GM23338 (cell line): Measurements from ENCODE around the gene TBC1D7. TPM values are rescaled to one million over a fixed set of nuclear protein-coding genes. Genes with fewer than 3 reads are reported as not detected.

Experiments used
- ATAC-seq: fragments of 200-7000 bp; cut with Tn5 transposase; 3 replicates; pipeline ENCODE4 v1.9.1; 2020
- DNase-seq: peaks from one replicate; pipeline ENCODE4 v3.0.0-alpha.2; 2015; ENCODE audit warnings: low spot score
- H2AFZ ChIP-seq: fragments of 200-600 bp; sonication (generic); 2 replicates; pipeline ENCODE4 v1.8.0; 2016; ENCODE audit warnings: antibody characterized with exemption, mild to moderate bottlenecking, moderate library complexity
- H3F3A ChIP-seq: fragments of 200-600 bp; sonication (generic); replicated peaks from 2 replicates; pipeline ENCODE4 v1.8.0; 2017; ENCODE audit warnings: antibody characterized with exemption, mixed run types, low read depth
- H3K27ac ChIP-seq: fragments of 200-600 bp; sonication (generic); 2 replicates; pipeline ENCODE4 v1.6.1; 2016; ENCODE audit warnings: low read depth
- H3K27me3 ChIP-seq: fragments of 200-600 bp; sonication (generic); 2 replicates; pipeline ENCODE4 v1.8.0; 2016; ENCODE audit warnings: mild to moderate bottlenecking, mixed run types, moderate library complexity; ENCODE audit not compliant: insufficient read depth
- H3K36me3 ChIP-seq: fragments of 200-600 bp; sonication (generic); 2 replicates; pipeline ENCODE4 v1.8.0; 2016; ENCODE audit warnings: mild to moderate bottlenecking; ENCODE audit not compliant: insufficient read depth
- H3K4me1 ChIP-seq: fragments of 200-600 bp; sonication (generic); 2 replicates; pipeline ENCODE4 v1.8.0; 2016; ENCODE audit warnings: mild to moderate bottlenecking, moderate library complexity; ENCODE audit not compliant: insufficient read depth
- H3K4me2 ChIP-seq: fragments of 200-600 bp; sonication (generic); 2 replicates; pipeline ENCODE4 v1.7.1; 2017; ENCODE audit warnings: mixed run types
- H3K4me3 ChIP-seq: fragments of 200-600 bp; sonication (generic); 2 replicates; pipeline ENCODE4 v1.6.1; 2016; ENCODE audit warnings: mixed run types
- H3K79me2 ChIP-seq: fragments of 200-600 bp; sonication (generic); replicated peaks from 2 replicates; pipeline ENCODE4 v1.8.0; 2017; ENCODE audit warnings: mild to moderate bottlenecking; ENCODE audit not compliant: insufficient read depth
- H3K9me2 ChIP-seq: fragments of 200-600 bp; sonication (generic); 2 replicates; pipeline ENCODE4 v1.8.0; 2017; ENCODE audit not compliant: insufficient read depth
- H4K20me1 ChIP-seq: fragments of 200-600 bp; sonication (generic); replicated peaks from 2 replicates; pipeline ENCODE4 v1.8.0; 2017; ENCODE audit warnings: mild to moderate bottlenecking; ENCODE audit not compliant: insufficient read depth
- H3K27ac Mint-ChIP-seq: 2 replicates; pipeline ENCODE4 v1.8.0; 2020; ENCODE audit warnings: inconsistent platforms, mild to moderate bottlenecking, moderate library complexity, mixed read lengths
- H3K27me3 Mint-ChIP-seq: 3 replicates; pipeline ENCODE4 v1.8.0; 2022; ENCODE audit warnings: low read depth, mild to moderate bottlenecking, moderate library complexity, mixed read lengths, inconsistent platforms; ENCODE audit not compliant: insufficient read depth, poor library complexity
- H3K36me3 Mint-ChIP-seq: 3 replicates; pipeline ENCODE4 v1.8.0; 2021; ENCODE audit warnings: low read depth, mild to moderate bottlenecking, inconsistent platforms, moderate library complexity, mixed read lengths
- H3K4me1 Mint-ChIP-seq: 3 replicates; pipeline ENCODE4 v1.8.0; 2020; ENCODE audit warnings: mild to moderate bottlenecking, inconsistent platforms, mixed read lengths
- H3K4me3 Mint-ChIP-seq: 3 replicates; pipeline ENCODE4 v1.8.0; 2021; ENCODE audit warnings: moderate library complexity, mild to moderate bottlenecking, inconsistent platforms, mixed read lengths
- H3K9me3 Mint-ChIP-seq: 3 replicates; pipeline ENCODE4 v1.8.0; 2020; ENCODE audit warnings: moderate library complexity, mild to moderate bottlenecking, inconsistent platforms, mixed read lengths
- CREB1 ChIP-seq: fragments of 250-450 bp; sonication (Bioruptor Pico); IDR thresholded peaks from 2 replicates; pipeline ENCODE4 v1.5.0; 2020; ENCODE audit warnings: low read depth, mild to moderate bottlenecking, moderate library complexity
- EZH2 ChIP-seq: fragments of 200-600 bp; sonication (generic); IDR thresholded peaks from one replicate; pipeline ENCODE4 v1.8.0; 2017; ENCODE audit warnings: antibody characterized with exemption, mild to moderate bottlenecking, low read depth; ENCODE audit not compliant: unreplicated experiment
- EZH2phosphoT487 ChIP-seq: fragments of 200-600 bp; sonication (generic); IDR thresholded peaks from one replicate; pipeline ENCODE4 v1.8.1; 2018; ENCODE audit warnings: antibody characterized with exemption; ENCODE audit not compliant: unreplicated experiment
- JUNB ChIP-seq: IDR thresholded peaks from one replicate; pipeline ENCODE4 v1.6.1; 2016; ENCODE audit warnings: antibody characterized with exemption; ENCODE audit not compliant: unreplicated experiment
- NANOG ChIP-seq: IDR thresholded peaks from 2 replicates; pipeline ENCODE4 v1.6.1; 2016; ENCODE audit warnings: antibody characterized with exemption, borderline replicate concordance
- POLR2AphosphoS5 ChIP-seq: IDR thresholded peaks from 2 replicates; pipeline ENCODE4 v1.6.1; 2016; ENCODE audit warnings: antibody characterized with exemption, low read depth
- ZNF114 ChIP-seq: fragments of 250-450 bp; sonication (Bioruptor Pico); IDR thresholded peaks from 2 replicates; pipeline ENCODE4 v1.5.0; 2020; ENCODE audit warnings: mild to moderate bottlenecking, moderate library complexity
- ZNF331 ChIP-seq: fragments of 250-450 bp; sonication (Bioruptor Pico); IDR thresholded peaks from 2 replicates; pipeline ENCODE4 v1.5.0; 2020; ENCODE audit warnings: low read depth, mild to moderate bottlenecking, moderate library complexity
- polyA plus RNA-seq: library from polyadenylated mRNA; unstranded; fragments of >200 nt; fragmentation: Nextera tagmentation; extraction: Ambion mirVana; gene quantifications from 2 replicates; pipeline ENCODE4 v1.2.1, GENCODE V29; 2016
- total RNA-seq: library from RNA; depleted of rRNA; stranded (reverse); fragments of >200 nt; shearing (Covaris generic); gene quantifications from 2 replicates; pipeline ENCODE4 v1.2.3, GENCODE V29; 2014
- TF ChIP-seq, protein P1 (sequence below), 2 experiments: fragments of 200-600 bp in 1 of 2; sonication (generic) in 1 of 2; conservative IDR thresholded peaks; 2 replicates each; pipeline versions ENCODE4 v1.5.1 to v1.6.1; 2016 to 2017; ENCODE audit warnings: antibody characterized with exemption in 2 of 2, low read depth in 2 of 2, mild to moderate bottlenecking in 2 of 2, moderate library complexity in 1 of 2
- TF ChIP-seq, protein P2 (sequence below): IDR thresholded peaks from one replicate; pipeline ENCODE4 v1.6.1; 2018; ENCODE audit warnings: antibody characterized with exemption; ENCODE audit not compliant: unreplicated experiment
- TF ChIP-seq, protein P3 (sequence below): fragments of 250-450 bp; sonication (Bioruptor Pico); IDR thresholded peaks from 2 replicates; pipeline ENCODE4 v1.5.0; 2020; ENCODE audit warnings: mild to moderate bottlenecking, moderate library complexity

Gene TBC1D7
- total and polyA plus RNA-seq, 2 experiments from 2014 or later = 62.0 to 70.4 TPM

DNA sequence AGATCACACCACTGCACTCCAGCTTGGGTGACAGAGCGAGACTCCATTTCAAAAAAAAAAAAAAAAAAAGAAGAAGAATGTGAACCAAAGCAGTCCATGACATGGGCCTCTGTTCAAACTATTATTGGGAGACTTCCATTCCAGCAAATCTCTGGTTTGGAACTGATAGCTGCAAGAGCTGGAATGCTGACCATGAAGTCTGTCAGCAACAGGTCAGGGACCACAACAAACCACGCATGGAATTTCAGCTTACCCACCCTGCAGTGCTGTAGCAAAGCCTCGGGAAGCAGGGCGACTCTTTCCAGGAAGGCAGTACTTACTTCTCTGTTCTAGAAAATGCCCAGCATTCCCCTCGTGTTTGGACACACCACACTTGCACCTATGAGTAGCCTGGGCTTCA lies 34.1 kb upstream of the TBC1D7 start:
- no peak for TF ChIP-seq NANOG
- no peak for TF ChIP-seq EZH2phosphoT487
- TF ChIP-seq JUNB = no peak
- TF ChIP-seq, protein P1, sequence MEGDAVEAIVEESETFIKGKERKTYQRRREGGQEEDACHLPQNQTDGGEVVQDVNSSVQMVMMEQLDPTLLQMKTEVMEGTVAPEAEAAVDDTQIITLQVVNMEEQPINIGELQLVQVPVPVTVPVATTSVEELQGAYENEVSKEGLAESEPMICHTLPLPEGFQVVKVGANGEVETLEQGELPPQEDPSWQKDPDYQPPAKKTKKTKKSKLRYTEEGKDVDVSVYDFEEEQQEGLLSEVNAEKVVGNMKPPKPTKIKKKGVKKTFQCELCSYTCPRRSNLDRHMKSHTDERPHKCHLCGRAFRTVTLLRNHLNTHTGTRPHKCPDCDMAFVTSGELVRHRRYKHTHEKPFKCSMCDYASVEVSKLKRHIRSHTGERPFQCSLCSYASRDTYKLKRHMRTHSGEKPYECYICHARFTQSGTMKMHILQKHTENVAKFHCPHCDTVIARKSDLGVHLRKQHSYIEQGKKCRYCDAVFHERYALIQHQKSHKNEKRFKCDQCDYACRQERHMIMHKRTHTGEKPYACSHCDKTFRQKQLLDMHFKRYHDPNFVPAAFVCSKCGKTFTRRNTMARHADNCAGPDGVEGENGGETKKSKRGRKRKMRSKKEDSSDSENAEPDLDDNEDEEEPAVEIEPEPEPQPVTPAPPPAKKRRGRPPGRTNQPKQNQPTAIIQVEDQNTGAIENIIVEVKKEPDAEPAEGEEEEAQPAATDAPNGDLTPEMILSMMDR (conservative IDR thresholded peaks at IDR 0.05; ENCODE audit: low read depth in 2 of 2) = no peak
- TF ChIP-seq EZH2 = no peak
- TF ChIP-seq ZNF114 (CRISPR knock-in tag) = no peak
- TF ChIP-seq, protein P2, sequence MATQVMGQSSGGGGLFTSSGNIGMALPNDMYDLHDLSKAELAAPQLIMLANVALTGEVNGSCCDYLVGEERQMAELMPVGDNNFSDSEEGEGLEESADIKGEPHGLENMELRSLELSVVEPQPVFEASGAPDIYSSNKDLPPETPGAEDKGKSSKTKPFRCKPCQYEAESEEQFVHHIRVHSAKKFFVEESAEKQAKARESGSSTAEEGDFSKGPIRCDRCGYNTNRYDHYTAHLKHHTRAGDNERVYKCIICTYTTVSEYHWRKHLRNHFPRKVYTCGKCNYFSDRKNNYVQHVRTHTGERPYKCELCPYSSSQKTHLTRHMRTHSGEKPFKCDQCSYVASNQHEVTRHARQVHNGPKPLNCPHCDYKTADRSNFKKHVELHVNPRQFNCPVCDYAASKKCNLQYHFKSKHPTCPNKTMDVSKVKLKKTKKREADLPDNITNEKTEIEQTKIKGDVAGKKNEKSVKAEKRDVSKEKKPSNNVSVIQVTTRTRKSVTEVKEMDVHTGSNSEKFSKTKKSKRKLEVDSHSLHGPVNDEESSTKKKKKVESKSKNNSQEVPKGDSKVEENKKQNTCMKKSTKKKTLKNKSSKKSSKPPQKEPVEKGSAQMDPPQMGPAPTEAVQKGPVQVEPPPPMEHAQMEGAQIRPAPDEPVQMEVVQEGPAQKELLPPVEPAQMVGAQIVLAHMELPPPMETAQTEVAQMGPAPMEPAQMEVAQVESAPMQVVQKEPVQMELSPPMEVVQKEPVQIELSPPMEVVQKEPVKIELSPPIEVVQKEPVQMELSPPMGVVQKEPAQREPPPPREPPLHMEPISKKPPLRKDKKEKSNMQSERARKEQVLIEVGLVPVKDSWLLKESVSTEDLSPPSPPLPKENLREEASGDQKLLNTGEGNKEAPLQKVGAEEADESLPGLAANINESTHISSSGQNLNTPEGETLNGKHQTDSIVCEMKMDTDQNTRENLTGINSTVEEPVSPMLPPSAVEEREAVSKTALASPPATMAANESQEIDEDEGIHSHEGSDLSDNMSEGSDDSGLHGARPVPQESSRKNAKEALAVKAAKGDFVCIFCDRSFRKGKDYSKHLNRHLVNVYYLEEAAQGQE = no peak
- TF ChIP-seq, protein P3, sequence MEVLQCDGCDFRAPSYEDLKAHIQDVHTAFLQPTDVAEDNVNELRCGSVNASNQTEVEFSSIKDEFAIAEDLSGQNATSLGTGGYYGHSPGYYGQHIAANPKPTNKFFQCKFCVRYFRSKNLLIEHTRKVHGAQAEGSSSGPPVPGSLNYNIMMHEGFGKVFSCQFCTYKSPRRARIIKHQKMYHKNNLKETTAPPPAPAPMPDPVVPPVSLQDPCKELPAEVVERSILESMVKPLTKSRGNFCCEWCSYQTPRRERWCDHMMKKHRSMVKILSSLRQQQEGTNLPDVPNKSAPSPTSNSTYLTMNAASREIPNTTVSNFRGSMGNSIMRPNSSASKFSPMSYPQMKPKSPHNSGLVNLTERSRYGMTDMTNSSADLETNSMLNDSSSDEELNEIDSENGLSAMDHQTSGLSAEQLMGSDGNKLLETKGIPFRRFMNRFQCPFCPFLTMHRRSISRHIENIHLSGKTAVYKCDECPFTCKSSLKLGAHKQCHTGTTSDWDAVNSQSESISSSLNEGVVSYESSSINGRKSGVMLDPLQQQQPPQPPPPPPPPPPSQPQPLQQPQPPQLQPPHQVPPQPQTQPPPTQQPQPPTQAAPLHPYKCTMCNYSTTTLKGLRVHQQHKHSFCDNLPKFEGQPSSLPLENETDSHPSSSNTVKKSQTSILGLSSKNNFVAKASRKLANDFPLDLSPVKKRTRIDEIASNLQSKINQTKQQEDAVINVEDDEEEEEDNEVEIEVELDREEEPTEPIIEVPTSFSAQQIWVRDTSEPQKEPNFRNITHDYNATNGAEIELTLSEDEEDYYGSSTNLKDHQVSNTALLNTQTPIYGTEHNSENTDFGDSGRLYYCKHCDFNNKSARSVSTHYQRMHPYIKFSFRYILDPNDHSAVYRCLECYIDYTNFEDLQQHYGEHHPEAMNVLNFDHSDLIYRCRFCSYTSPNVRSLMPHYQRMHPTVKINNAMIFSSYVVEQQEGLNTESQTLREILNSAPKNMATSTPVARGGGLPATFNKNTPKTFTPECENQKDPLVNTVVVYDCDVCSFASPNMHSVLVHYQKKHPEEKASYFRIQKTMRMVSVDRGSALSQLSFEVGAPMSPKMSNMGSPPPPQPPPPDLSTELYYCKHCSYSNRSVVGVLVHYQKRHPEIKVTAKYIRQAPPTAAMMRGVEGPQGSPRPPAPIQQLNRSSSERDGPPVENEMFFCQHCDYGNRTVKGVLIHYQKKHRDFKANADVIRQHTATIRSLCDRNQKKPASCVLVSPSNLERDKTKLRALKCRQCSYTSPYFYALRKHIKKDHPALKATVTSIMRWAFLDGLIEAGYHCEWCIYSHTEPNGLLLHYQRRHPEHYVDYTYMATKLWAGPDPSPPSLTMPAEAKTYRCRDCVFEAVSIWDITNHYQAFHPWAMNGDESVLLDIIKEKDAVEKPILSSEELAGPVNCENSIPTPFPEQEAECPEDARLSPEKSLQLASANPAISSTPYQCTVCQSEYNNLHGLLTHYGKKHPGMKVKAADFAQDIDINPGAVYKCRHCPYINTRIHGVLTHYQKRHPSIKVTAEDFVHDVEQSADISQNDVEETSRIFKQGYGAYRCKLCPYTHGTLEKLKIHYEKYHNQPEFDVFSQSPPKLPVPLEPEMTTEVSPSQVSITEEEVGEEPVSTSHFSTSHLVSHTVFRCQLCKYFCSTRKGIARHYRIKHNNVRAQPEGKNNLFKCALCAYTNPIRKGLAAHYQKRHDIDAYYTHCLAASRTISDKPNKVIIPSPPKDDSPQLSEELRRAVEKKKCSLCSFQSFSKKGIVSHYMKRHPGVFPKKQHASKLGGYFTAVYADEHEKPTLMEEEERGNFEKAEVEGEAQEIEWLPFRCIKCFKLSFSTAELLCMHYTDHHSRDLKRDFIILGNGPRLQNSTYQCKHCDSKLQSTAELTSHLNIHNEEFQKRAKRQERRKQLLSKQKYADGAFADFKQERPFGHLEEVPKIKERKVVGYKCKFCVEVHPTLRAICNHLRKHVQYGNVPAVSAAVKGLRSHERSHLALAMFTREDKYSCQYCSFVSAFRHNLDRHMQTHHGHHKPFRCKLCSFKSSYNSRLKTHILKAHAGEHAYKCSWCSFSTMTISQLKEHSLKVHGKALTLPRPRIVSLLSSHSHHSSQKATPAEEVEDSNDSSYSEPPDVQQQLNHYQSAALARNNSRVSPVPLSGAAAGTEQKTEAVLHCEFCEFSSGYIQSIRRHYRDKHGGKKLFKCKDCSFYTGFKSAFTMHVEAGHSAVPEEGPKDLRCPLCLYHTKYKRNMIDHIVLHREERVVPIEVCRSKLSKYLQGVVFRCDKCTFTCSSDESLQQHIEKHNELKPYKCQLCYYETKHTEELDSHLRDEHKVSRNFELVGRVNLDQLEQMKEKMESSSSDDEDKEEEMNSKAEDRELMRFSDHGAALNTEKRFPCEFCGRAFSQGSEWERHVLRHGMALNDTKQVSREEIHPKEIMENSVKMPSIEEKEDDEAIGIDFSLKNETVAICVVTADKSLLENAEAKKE = no peak
- no peak for TF ChIP-seq ZNF331 (CRISPR knock-in tag)
- no peak for TF ChIP-seq CREB1 (CRISPR knock-in tag)
- no peak for TF ChIP-seq POLR2AphosphoS5
- H3K27ac ChIP-seq = no peak overlapping the region
- H3K9me3 Mint-ChIP-seq = no peaks in the 10 kb centered on the region
- peaks cover 25% of the 10 kb centered on the region for H3K4me1 Mint-ChIP-seq
- no peaks in the 10 kb centered on the region for H3K79me2 ChIP-seq
- no peak overlapping the region for H3K4me3 Mint-ChIP-seq
- no peaks in the 10 kb centered on the region; the same call in 1 of the 2 replicates for H4K20me1 ChIP-seq
- H3K4me3 ChIP-seq = no peak overlapping the region
- no peak for DNase-seq
- H3K4me2 ChIP-seq = no peak overlapping the region
- no peaks in the 10 kb centered on the region for H3K27me3 Mint-ChIP-seq
- no peaks in the 10 kb centered on the region; the same call in 1 of the 2 replicates for H3K36me3 ChIP-seq
- no peaks in the 10 kb centered on the region for H3F3A ChIP-seq
- H3K4me1 ChIP-seq = peaks cover 25% of the 10 kb centered on the region
- no peak overlapping the region for H3K27ac Mint-ChIP-seq
- no peaks in the 10 kb centered on the region for H3K27me3 ChIP-seq
- H2AFZ ChIP-seq = no peak overlapping the region
- H3K9me2 ChIP-seq = no peaks in the 10 kb centered on the region
- no peak for ATAC-seq
- peaks cover 2% of the 10 kb centered on the region; the same call in 2 of the 3 replicates for H3K36me3 Mint-ChIP-seq
